Nephron (organoid): Measurements from ENCODE around the gene ERG.
A peak's percentile ranks its signal among the peaks of the same experiment; 100 is the strongest.

Source experiments
- H3K27ac Mint-ChIP-seq, 3 experiments: 2 replicates each; pipeline ENCODE4 v1.8.0; 2020; ENCODE audit warnings: mixed read lengths in 3 of 3, mild to moderate bottlenecking in 2 of 3, moderate library complexity in 1 of 3
- H3K27me3 Mint-ChIP-seq: 2 replicates; pipeline ENCODE4 v1.8.0; 2021; ENCODE audit warnings: low read depth, mild to moderate bottlenecking, moderate library complexity, mixed read lengths
- H3K36me3 Mint-ChIP-seq: 2 replicates; pipeline ENCODE4 v1.8.0; 2020; ENCODE audit warnings: low read depth, mixed read lengths
- H3K4me1 Mint-ChIP-seq: 2 replicates; pipeline ENCODE4 v1.8.0; 2020; ENCODE audit warnings: mixed read lengths
- H3K4me3 Mint-ChIP-seq, 3 experiments: 2 replicates each; pipeline ENCODE4 v1.8.0; 2020; ENCODE audit warnings: mild to moderate bottlenecking in 3 of 3, mixed read lengths in 3 of 3, moderate library complexity in 2 of 3
- H3K9me3 Mint-ChIP-seq: 2 replicates; pipeline ENCODE4 v1.8.0; 2020; ENCODE audit warnings: mixed read lengths
- TF ChIP-seq, protein P1 (sequence below), 3 experiments: fragments of 200-600 bp; sonication (generic); IDR thresholded peaks; one replicate each; pipeline ENCODE4 v1.5.0; 2021; ENCODE audit warnings: antibody characterized with exemption in 3 of 3; ENCODE audit not compliant: unreplicated experiment in 3 of 3

ERG gene

GRCh38 chr21:38399103-38399502, 99.2 kb downstream of the ERG start:
- no peaks in the 10 kb centered on the region for H3K9me3 Mint-ChIP-seq

GRCh38 chr21:38396325-38396724, 102.0 kb downstream of the ERG start:
- H3K4me3 Mint-ChIP-seq: no peak overlapping the region
- no peaks in the 10 kb centered on the region for H3K36me3 Mint-ChIP-seq
- H3K4me1 Mint-ChIP-seq: peaks cover 37% of the 10 kb centered on the region
- H3K9me3 Mint-ChIP-seq: no peaks in the 10 kb centered on the region
- peaks cover 29% of the 10 kb centered on the region for H3K27me3 Mint-ChIP-seq
- no peak overlapping the region for H3K27ac Mint-ChIP-seq
- TF ChIP-seq, protein P1, sequence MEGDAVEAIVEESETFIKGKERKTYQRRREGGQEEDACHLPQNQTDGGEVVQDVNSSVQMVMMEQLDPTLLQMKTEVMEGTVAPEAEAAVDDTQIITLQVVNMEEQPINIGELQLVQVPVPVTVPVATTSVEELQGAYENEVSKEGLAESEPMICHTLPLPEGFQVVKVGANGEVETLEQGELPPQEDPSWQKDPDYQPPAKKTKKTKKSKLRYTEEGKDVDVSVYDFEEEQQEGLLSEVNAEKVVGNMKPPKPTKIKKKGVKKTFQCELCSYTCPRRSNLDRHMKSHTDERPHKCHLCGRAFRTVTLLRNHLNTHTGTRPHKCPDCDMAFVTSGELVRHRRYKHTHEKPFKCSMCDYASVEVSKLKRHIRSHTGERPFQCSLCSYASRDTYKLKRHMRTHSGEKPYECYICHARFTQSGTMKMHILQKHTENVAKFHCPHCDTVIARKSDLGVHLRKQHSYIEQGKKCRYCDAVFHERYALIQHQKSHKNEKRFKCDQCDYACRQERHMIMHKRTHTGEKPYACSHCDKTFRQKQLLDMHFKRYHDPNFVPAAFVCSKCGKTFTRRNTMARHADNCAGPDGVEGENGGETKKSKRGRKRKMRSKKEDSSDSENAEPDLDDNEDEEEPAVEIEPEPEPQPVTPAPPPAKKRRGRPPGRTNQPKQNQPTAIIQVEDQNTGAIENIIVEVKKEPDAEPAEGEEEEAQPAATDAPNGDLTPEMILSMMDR (IDR thresholded peaks at IDR 0.05; ENCODE audit: unreplicated experiment in 3 of 3): no peak

More at GRCh38 chr21:38399103-38399502, 99.2 kb downstream of the ERG start:
- Mint-ChIP-seq H3K4me1 (peaks cover 15% of the 10 kb centered on the region), H3K4me3 (no peak overlapping the region), H3K36me3 (no peaks in the 10 kb centered on the region), H3K27me3 (peaks cover 38% of the 10 kb centered on the region), H3K27ac (no peak overlapping the region)
- TF ChIP-seq, protein P1 (IDR thresholded peaks at IDR 0.05; ENCODE audit: unreplicated experiment in 3 of 3): no peak

DNA sequence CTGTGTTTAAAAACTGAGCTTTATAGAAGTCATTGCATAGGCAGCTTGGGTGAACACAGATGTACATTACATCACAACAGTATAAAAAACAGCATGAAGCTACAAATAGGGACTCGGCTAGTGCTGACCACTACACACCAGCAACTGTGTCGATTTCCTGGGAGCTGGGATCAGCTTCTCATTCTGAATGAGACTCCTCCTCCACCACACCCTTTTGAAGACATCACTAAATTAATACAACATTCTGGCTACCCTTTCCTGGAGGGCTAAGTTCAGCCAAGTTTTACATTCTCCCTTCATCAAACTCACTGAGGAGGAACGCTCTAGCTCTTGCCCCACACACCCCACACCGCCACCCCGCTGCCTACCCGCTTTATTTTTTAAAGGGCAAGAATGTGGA, 102.7 kb downstream of the ERG start:
- H3K9me3 Mint-ChIP-seq: no peaks in the 10 kb centered on the region
- H3K27me3 Mint-ChIP-seq: peaks cover 28% of the 10 kb centered on the region
- TF ChIP-seq, protein P1 (IDR thresholded peaks at IDR 0.05; ENCODE audit: unreplicated experiment in 3 of 3): no peak
- H3K4me3 Mint-ChIP-seq: no peak overlapping the region
- no peak overlapping the region for H3K27ac Mint-ChIP-seq
- H3K4me1 Mint-ChIP-seq: peaks cover 37% of the 10 kb centered on the region
- no peaks in the 10 kb centered on the region for H3K36me3 Mint-ChIP-seq

DNA sequence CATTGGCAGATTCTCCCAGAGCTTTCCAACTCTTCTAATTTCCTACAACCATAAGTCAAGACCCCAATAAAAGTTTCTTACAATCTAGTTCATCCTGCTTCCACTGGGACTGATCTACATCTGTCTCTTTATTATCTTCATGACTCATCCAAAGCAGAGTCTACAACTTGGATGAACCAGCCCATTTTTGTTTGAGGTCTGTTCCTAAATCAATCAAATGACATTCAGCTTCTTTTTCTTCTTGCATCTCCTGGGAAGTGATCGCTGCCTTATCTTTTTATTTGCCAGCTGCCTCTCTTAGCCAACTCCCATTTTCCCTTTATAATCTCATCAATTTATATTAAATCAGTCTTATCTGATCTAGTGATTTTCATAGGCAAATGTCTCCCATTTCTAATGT, 105.6 kb downstream of the ERG start:
- Mint-ChIP-seq H3K27ac (peak overlapping the region in 2 of 3 experiments; percentile 0 to 22), H3K4me1 (peaks cover 49% of the 10 kb centered on the region), H3K36me3 (no peaks in the 10 kb centered on the region), H3K4me3 (no peak overlapping the region), H3K27me3 (peaks cover 22% of the 10 kb centered on the region), H3K9me3 (no peaks in the 10 kb centered on the region)
- TF ChIP-seq, protein P1 (IDR thresholded peaks at IDR 0.05; ENCODE audit: unreplicated experiment in 3 of 3): no peak

DNA sequence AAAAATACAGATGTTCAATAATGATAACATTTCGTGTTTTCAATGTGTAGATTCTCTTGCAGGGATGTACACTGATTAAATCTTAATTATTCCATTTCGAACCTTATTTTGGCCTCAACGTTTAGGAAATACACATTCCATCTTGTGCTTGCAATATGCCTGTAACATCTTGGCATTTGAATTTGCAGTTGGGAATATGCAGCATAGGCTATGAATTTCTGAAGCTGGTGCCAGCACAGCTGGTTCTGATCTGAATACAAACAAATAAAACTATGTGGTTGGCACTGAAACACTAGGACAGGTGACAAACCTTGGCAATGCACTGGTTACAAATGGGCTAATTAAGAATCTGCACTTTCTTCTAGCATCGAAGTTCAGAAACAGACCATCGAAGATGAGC, 108.4 kb downstream of the ERG start:
- no peaks in the 10 kb centered on the region for H3K36me3 Mint-ChIP-seq
- H3K27ac Mint-ChIP-seq: no peak overlapping the region
- no peaks in the 10 kb centered on the region for H3K9me3 Mint-ChIP-seq

DNA sequence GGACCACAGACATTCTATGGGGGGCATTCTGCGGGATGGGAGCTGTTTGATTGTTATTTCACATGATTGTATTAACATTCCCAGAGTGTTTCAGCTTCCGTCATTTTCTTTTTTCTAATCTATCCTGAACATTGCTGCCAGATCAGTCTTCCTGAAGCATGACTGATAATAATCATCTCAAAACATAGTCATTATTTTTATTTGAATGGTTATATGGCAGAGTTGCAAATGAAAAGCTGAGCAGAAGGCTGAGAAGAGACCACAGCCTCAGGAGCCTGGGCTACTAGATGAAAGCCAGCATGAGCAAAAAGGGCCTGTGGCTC, 109.0 kb downstream of the ERG start:
- Mint-ChIP-seq H3K27me3 (peaks cover 13% of the 10 kb centered on the region), H3K9me3 (no peaks in the 10 kb centered on the region), H3K4me3 (no peak overlapping the region), H3K27ac (no peak overlapping the region), H3K4me1 (peaks cover 41% of the 10 kb centered on the region), H3K36me3 (no peaks in the 10 kb centered on the region)
- TF ChIP-seq, protein P1 (IDR thresholded peaks at IDR 0.05; ENCODE audit: unreplicated experiment in 3 of 3): no peak

More for the DNA sequence above, 108.4 kb downstream of the ERG start:
- TF ChIP-seq, protein P1 (IDR thresholded peaks at IDR 0.05; ENCODE audit: unreplicated experiment in 3 of 3): no peak
- H3K4me1 Mint-ChIP-seq: peaks cover 41% of the 10 kb centered on the region
- peaks cover 16% of the 10 kb centered on the region for H3K27me3 Mint-ChIP-seq
- no peak overlapping the region for H3K4me3 Mint-ChIP-seq
